Stimulated activated CD8-positive, alpha-beta memory T cell treated with anti-CD3 and anti-CD28 coated beads, Interleukin-4, amount 100 ng/mL, for 4 hours (primary cell): ENCODE measurements around the gene KIAA1671.

Experiments
- DNase-seq, 2 donors: peaks; one replicate each; pipeline ENCODE4 v3.0.0-alpha.2; 2020; ENCODE audit warnings: low read depth in 2 of 2, low spot score in 1 of 2

Gene KIAA1671

DNA sequence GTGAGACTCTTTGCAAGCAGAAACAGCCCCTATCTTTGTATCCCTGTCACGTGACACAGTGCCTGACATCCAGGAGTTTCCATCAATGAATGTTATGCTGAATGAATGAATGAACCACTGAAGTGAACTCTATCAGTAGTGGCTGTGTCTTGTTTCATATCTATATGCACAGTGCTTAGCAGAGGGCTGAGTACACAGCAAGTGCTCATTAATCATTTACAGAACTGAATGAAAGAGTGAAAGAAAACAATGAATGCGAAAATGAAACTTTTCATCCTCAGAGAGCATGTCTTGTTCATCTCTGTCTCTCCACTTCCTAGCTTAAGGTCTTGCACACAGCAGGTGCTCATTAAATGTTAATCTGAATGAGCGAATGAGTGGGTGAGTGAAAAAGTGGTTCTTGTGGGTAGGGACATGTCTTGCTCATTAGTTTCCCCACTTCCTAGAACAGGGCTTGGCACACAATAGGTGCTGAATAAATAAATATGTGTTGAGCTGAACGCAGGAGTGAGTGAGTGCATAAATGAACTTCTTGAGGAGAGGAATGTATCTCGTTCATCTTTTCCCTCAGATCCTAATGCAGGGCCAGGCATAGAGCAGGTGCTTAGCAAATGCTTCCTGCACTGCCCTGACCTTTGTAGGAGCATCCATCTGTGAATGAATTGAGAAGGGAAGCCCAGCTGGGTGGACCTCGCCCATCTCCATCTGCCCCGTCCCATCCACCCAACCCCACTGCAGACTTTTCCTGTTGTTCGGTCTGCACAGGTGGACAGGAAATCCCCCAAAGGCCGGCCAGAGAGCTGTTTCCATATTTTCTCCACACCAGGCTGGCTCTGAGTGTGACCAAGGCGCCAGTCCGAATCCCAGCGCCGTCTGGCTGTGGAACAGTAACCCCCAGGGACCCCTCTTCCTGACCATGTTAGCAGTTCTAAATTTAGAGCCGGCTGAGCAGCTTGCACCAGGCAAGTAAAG lies 133.7 kb downstream of the KIAA1671 start:
- no peak for DNase-seq

DNA sequence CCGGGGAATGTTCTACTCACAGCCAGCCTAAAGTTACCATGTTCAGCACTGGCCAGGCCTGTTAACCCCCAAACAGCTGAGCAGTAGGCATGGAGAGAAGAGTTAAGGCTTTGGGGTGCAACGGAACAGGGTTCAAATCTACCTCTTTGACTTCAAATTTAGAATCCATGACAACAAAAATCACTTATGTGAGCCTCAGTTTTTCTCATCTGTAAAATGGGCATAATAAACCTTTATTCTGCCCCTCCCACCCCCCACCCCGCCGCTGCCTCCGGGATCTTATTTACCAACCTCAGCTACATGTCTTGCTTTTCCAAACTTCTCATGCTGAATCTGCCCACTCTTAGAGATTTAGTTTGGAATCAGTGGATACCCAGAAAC lies 134.4 kb downstream of the KIAA1671 start:
- no peak for DNase-seq

DNA sequence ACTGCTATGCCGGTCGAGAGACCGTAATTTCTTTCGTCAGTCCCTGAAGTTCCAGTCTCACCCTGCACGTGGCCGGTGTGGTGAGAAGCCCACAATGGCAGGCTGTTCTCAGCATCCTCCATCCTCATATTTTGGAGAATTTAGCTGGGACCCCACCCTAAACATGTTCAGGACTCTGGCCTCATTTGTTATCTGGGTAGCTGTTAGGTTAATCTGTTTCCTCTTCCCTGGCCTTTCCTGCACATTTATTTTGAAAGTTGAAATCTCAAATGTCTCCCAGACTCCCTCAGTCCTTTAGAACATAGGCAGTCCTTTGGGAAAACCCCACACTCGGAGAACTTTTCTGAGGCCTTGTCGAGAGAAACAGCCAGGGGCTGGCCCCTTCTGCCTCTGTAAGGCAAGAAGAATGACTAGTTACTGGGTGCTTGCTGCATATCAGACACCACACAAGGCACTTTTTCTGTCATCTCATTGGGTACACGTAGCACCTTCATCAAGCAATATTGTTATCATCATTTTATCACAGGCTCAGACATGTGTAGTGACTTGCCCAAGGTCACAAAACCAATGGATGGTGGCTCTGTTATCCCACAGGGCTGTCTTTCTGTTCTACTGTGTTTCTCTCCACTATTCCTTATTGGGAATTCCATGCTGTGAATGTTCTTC lies 137.8 kb downstream of the KIAA1671 start:
- no peak for DNase-seq

DNA sequence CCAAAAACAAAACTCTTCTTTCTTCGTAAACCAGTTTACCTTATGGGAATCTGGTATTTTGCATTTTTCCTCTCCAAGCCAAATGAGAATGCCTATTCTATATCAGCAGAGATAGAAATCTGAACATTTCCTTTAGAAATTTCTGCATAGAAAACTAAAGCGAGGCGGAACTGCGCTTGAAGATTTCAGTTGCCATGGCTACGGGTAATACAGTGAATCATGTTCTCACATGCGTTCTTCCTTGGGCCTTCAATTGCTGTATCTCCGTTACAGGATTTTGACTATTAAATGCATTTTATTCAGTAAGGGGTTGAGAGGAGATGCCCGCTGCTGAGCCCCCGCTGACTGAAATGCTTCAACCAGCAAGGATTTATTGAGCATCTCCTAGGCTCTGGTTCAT lies 138.9 kb downstream of the KIAA1671 start:
- DNase-seq, result no peak

DNA sequence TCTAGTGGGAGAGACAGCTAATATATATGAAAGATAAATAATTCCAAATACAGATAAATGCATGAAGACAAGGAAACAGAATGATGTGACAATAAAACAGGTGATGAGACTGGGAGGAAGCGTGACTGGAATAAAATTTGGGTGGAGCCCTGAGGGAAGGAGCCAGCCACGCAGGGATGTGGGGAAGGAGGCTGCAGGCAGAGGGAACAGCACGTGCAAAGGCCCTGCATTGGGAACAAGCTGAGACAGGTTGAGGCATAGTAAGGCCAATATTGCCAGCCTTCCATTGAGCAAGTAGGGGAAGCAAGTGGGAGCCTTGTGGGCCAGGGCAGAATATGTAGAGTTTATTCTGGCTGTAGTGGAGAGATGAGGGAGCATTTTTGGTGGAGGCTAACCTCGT lies 139.6 kb downstream of the KIAA1671 start:
- no peak for DNase-seq

DNA sequence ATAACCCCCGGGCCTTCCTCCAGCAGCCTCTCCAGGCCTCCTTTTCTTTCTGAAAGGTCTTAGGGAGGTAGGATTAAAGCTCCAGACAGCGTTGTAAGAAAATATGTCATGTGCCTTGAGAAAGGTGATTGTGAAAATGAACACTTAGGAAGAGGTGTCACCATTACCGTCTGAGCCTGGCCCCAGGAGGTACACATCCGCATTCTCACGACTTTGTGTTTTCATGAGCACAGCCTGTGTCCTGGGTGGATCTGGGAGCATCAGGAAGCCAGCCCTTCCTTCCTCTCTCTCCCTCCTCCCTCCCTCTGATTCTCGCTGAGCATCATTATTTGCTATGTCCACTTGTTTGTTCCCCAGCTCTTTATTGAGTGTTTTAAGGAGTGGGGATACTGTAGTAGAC lies 142.1 kb downstream of the KIAA1671 start:
- DNase-seq, result no peak

DNA sequence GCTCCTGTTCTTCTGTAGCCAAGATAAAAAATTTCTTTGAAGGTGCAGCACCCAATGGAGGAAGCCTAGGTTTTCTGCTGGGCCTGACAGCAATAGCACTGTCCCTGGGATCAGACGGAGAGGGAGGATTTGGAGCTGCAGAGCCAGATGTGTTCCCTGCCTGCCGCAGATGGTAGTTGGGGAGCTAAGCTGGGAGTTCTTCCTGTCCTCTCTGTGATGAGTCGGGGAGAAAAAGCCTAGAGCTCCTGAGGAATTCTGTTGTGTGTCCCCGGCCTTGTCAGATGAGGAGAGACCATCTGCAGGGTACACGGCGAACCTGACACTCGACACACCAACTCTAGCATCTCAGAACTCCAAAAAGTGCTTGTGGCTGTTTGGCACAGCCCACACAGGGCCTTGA lies 143.4 kb downstream of the KIAA1671 start:
- DNase-seq, result no peak

DNA sequence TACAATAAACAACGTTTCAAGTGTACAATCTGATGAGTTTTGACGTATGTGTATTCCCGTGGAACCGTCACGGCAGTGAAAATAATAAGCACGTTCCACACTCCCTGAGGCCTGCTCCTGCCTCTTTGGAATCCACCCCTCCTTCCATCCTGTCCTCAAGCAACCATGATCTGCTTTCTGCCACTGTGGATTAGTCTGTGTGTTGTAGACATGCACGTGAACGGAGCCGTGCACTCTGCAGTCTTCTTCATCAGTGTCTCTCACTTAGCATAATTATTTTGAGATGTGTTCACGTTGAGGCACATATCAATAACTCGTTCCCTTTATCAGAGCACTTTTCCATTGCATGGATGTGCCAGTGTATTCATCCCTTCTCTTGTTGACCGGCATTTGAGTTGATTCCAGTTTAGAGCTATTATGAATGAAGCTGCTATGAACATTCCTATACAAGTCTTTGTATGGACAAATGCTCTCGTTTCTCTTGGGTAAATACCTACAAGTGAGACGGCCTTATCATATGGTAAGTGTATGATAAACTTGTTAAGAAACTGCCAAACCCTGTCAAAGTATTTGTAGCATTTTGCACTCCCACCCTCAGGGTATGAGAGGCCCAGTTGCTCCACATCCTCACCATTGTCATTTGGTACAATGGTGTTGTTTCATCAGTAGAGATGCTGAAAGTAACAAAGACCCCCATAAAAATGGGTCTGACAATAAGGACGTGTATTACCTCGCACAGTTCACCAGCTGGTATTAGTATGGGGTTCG lies 144.3 kb downstream of the KIAA1671 start:
- no peak for DNase-seq

DNA sequence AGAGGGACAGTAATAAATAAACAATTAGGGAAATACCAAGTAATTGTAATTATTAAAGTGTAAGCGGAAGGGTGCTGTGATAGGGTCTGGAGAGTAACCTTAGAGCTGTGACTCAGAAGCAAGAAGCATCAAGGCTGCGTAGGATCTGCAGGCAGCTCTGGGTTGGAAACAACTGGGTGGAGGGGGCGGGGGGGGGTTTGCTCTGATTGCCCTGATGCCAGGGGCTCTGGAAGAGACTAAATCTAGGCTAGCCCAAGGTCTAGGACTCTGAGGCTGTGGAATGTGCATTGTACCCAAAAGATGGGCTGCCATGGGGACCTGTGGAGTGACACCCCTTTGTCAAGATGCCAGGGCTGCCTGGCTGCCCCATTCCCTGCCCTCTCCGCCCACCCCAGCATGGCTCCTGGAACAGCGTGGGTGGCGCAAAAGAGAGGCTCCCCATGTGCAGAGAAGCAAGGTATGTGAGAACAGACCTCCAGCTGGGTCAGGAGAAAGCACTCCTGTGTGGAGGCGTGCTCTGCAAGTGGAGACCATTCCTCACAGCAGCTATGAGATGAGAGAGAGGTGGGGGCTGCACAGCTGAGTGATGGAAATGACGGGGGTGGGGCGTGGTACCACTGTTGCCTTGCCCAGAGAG lies 146.0 kb downstream of the KIAA1671 start:
- DNase-seq, result no peak

DNA sequence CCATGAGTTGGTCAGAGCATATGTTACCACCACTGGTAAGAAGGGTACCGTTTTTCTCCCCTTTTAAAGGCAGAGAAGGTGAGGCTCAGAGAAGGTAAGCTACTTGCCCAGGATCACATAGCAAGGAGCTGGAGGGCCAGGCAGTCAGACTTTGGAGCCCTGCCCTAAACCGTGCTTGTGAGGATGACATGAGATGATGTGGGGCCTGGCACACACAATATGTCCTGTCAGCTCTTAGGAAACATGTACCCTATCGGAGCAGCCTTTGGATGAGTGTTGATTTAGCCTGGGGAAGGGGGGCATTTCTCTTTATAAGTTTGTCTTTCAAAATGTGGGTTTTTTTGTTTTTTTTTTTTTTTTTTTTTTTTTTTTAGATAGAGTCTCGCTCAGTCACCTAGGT lies 146.7 kb downstream of the KIAA1671 start:
- no peak for DNase-seq

DNA sequence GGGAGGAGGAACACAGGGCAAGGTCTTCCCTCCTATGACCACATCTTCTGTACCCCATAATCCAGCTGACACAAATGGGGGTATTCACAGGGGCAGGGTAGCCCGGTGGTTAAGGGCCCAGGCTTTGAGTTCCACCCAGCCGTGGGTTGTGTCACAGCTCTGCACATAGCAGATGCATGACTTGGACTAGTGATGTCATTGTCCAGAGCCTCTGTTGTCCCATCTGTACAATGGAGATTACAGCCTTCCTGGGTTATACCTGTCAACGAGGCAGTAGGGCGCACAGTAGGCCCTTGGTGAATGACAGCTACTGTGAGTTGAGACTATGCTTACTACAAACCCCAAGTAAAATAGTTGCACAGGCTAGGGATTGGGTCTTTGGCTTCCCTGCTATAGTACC lies 147.9 kb downstream of the KIAA1671 start:
- DNase-seq, result no peak

DNA sequence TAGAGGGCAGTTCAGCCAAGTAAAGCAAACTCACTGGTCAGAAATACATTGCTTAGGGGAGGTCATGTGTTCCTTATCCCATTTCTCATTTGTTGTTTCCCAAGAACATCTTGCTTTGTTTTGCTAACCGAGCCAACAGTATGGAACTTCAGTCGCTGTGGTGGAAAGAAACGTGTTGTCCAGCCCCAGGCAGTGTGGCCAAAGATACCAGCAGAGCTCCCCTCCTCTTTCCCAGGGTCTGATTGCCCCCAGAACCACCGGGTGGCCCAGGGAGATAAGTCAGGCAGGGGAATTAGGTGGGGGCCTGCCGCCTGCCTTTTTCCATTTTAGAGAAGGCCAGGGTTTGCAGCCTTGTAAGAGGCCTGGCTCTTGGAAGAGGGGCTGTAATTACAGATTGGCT lies 148.4 kb downstream of the KIAA1671 start:
- DNase-seq, result no peak

DNA sequence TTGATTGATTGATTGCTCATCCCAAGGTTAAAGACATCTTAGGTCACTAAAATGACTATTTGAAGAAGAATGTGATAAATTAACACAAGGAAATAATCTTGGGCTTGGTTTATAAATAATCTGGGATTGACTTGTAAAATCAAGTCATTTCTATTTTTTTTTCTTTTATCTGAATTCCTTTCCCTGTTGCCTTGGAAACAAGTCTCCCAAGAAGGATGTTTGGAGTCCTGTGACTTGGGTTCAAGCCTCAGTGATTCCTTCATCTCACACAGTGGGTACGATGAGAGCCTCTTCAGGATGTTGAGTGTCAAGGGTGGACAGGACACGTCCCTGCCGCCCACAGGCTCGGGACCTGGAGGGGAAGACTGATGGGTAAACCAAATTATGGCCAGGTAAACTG lies 149.0 kb downstream of the KIAA1671 start:
- no peak for DNase-seq

DNA sequence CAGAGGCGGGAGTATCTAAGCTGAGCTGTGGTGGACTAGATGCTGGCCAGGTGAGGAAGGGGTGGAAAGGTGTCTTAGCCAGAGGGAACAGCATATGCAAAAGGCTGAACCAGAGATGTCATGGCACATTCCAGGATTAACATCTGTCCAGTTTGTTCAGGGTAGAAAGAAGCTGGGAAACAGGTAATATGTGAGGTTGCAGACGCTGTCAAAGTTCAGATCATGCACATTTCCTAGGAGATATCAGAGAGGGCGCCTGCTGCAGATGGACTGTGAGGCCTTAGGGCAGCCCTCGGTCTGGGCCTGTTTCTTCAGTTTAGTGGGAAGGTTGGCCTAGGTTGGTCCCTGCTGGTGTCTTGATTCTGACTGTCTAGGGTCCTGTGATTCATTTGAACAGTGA lies 149.5 kb downstream of the KIAA1671 start:
- DNase-seq, result no peak

DNA sequence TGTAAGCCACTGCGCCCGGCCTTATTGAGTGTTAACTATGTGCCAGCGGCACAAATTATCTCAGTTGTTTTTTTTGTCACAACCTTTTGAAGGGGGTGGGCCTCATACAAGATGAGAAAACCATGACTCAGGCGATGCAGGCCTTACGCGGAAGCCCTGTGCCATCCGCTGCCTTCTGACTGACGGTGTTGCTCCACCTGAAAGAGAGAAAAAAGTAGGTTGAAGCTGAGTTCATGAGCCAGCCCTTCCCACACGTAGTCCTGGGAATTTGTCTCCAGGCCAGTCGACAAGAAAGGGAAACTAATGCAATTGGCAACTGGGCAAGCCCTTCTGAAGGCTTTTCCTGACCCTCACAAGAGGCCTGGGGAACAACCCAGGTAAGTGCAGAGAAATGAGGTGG lies 150.2 kb downstream of the KIAA1671 start:
- DNase-seq, result no peak

DNA sequence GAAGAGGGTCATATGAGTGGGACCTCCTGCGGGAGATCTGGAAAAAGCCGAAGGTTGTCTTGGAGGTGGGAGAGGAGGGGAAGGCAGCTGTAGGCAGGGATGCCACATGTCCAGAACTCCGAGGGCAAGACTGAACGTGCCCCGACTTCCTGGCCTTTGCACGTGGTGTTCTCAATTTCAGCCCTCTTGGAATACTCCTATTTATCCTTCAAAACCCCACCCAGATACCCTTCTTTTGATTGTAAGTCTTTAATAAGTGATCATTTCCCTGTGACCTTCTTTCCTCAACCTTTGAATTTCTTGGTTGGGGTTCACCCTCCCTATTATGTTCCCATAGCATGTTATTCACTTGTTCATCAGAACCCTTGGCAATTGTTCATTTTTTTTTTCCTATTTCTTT lies 151.9 kb downstream of the KIAA1671 start:
- no peak for DNase-seq

DNA sequence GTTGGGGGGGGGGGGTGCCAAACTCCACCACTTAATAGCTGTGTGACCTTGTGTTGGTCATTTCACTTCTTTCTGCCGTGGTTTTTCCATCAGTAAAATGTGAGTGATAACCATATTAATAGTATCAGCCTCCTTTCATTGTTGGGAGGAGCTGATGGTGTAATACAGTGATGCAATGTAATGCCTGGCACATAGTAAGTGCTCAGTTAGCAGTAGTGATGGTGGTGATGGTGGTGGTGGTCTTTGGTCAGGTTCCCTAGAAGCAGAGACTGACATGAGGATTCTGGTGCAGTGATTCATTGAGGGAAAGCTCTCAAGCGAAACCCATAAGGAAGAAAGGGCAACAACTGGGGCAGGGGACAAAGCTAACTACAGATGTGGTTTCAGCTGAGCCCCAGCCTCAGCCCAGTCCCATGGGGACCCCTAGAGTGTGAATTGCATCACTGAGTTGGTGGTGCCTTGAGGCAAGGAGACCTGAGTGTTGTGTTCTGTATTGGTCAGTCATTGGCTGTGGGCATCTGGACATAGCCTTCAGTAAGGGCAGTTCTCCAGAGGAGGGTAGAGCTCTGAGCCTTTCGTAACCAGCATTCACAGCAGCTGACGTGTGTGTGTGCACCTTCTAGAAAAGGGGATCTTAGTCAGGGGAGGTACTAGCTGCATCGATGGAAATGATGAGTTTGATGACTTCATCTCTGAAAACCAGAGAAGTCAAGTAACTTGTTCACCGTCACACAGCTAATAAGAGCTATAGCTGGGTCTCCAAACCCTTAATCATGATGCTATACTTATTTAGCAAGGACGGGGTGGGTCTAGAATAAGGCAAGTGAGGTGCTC lies 153.5 kb downstream of the KIAA1671 start:
- DNase-seq, result no peak

DNA sequence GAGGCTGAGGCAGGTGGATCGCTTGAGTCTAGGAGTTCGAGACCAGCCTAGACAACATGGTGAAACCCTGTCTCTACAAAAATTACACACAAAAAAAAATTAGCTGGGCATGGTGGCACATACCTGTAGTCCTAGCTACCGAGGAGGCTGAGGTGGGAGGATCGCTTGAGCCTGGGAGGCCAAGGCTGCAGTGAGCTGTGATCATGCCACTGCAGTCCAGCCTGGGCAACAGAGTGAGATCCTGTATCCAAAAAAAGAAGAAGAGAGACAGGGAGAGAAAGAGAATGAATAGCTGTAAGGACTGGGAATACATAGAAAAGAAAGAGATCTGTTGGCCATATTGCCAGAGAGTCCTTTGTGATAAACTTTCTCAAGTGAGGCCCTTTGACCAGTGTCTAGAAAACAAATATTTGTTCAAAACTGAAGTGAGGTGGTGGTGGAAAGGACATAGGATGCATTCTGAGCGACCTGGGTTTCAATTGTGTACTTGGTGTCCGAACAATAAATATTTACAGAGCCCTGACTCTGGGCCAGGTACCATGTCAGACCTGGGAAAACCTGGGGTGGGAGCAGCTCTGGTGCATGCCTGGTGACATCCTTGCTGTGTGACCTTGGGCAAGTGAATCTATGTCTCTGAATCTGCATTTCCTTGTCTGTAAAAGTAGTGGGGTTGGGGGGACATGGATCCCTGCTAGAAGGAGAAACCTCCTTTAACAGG lies 157.5 kb downstream of the KIAA1671 start:
- no peak for DNase-seq

DNA sequence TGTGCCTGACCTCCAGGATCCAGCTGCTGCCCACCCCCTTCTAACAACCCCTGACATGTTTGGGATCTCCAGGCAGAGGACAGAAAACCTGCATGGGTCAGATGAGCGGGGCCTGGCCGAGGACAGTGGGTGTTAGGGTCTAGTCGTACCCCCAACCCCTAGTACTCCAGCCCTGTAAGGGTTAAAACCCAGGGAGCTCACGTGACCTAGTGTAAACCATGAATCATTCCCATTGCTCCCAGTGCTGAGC lies 158.0 kb downstream of the KIAA1671 start:
- DNase-seq, result no peak
